GM19452 (cell line): ENCODE results near the gene CDKN2AIP.
"Not testable (repeated sequence)": the region's sequence is repeated elsewhere in the genome, so short reads cannot be mapped to it uniquely, and the experiment has no call there.

Experiments
- ATAC-seq: cut with Tn5 transposase; IDR thresholded peaks from one replicate; pipeline ENCODE4 v1.9.1; 2021; ENCODE audit not compliant: unreplicated experiment

Gene CDKN2AIP

DNA sequence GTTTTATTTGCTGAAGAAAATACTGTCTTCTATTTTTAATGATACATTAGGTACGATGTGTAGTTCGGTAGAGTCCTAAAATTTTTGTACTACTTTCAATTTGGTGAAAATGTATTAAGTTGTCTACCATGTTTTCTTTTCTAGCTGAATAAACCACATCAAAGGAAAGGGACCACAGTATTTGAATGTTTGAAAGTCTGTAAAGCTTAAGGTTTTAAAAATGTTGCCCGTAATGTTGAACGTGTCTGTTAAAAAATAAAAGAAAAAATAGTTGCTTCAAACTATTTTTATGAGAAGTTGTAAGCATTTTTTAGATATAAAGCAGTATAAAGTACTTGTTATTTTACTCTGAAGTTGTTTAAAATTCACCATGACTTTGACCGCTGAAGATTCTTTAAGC lies 3.2 kb downstream of the CDKN2AIP start:
- no peak for ATAC-seq

DNA sequence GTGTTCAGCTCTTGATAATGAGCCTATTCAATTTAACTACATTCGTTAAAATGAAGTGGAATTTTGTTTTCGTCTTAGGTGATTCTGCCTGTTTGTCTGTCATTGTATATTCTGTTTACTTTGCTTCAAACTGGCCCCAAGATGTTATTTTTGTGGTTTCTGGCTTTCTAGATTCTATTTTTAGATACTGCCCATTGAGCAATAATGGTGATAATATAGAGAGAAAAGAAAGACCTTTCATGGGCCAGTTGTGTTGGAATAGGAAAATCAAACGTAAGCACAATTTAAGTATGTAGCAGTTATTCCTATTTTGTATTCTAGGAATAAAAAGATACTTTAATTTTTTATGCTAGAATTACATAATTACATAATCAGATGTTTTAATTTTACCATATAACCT lies 4.0 kb downstream of the CDKN2AIP start:
- no peak for ATAC-seq

DNA sequence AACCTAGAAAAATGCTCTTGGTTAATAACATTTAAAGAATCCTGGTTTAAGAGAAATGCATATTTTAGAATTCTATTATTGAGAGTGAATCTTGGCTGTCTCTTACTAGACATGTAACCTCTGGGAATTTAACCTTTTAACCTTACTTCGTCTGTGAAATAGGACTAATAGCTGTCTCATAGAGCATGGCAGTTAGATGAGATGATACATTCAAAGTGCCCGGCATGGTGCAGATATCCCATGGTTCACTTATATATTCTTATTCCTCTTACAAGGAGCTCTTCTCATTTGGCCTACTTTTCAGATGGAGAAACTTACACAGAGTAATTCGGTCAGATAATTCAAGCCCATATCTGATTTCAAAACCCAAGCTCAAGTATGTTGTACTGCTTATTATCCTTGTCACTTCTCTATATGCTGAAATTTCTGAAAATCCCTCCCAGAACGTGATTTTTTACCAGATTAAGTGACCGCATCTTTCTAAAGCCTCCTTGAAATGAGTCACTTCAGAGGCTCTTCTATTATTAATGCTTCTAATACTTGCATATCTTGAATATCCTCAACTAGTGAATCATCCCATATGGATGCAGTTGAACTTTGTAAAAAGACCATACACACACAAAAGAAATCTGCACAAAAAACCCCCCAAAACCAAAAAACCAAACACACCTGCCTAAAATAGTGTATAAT lies 4.9 kb downstream of the CDKN2AIP start:
- ATAC-seq = no peak

DNA sequence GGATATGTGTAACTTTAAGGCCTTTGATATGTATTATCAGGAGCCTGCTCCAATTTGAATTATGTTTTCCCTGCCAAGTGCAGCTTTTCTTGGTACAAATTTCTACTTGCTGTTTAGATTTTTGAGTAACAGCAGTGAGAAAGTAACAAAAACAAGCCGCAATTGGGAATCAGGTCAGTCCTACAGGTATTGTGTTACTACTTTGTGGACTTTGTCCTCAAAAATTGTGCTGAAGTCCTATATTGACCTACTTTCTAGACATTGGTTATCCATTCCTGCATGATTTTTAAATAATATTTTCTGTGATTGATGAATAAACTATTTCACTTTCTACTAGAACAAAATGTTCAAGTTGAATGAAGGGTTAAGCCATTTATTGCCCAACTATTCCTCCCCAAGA lies 5.7 kb downstream of the CDKN2AIP start:
- no peak for ATAC-seq

DNA sequence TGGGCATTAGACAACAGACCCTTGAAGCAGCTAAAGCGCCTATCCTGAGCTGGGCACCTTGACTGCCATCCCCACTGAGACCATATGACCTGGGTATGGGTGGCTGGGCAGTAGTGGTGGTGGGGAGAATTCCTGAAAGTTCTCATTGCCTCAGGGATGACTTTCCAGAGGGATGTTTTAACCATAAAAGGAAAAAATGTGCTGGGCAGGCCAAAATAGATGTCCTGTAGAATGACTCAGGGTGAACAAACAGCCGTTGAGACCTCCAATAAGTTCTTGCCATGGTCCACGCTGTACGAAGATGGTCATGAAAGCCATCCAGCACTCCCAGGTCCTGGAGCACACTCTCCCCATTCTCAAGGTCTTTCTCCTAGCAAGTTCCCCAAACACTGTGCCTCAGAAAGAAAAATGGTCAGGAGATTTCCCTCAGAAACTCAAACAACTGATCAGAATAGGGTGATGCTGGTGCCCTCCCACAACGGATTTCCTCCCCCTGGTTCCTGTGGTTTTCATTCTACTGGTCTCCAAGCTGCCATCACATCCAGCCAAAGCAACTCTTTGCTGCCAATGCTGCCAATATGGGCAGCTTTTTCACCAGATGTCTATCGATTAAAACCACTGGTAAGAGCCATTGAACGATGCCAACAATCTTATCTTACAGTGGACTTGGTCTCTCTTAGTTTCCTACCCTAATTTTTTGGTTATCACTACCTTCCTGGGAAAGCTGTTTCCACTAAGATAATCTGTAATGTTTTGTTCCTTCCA lies 11.2 kb downstream of the CDKN2AIP start:
- no peak for ATAC-seq

DNA sequence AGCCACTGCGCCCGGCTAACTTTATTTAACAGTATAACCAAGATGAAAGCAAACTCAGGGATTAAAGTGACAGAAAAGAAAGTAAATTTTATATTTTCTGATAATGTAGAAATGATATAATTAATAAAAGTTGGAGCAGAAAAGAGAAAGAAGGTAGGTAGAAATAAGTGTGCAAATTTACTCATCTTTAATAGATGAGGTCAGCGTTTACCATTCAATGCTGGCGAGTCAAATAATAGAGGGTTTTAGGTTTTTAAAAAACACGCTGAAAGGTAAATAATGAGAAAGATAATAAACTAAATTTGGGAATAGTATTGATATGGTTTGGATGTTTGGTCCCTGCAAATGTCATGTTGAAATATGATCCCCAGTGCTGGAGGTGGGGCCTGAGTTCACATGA lies 13.6 kb downstream of the CDKN2AIP start:
- ATAC-seq = no peak

DNA sequence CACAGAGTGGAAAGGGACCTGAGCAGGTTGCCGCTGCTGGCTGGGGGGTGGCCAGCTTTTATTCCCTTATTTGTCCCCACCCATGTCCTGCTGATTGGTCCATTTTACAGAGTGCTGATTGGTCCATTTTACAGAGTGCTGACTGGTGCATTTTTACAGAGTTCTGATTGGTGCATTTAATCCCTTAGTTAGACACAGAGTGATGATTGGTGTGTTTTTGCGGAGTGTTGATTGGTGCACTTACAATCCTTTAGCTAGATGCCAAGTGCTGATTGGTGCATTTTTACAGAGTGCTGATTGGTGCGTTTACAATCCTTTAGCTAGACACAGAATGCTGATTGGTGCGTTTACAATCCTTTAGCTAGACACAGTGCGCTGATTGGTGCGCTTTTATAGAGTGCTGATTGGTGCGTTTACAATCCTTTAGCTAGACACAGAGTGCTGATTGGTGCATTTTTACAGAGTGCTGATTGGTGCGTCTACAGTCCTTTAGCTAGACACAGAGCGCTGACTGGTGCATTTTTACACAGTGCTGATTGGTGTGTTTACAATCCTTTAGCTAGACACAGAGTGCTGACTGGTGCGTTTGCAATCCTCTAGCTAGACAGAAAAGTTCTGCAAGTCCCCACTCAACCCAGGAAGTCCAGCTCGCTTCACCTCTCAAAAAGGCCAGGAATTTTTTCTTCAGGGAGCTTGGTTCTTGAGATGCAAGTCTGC lies 19.6 kb downstream of the CDKN2AIP start:
- not testable (repeated sequence) for ATAC-seq

DNA sequence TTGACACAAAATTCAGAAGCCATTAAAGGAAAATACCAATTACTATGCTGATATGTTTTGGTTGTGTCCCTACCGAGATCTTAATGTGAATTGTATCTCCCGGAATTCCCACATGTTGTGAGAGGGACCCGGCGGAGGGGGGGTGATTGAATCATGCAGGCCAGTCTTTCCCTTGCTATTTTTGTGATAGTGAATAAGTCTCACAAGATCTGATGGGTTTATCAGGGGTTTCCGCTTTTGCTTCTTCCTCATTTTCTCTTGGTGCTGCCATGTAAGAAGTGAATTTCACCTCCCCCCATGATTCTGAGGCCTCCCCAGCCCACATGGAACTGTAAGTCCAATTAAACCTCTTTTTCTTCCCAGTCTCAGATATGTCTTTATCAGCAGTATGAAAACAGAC lies 21.4 kb downstream of the CDKN2AIP start:
- ATAC-seq = not testable (repeated sequence)

DNA sequence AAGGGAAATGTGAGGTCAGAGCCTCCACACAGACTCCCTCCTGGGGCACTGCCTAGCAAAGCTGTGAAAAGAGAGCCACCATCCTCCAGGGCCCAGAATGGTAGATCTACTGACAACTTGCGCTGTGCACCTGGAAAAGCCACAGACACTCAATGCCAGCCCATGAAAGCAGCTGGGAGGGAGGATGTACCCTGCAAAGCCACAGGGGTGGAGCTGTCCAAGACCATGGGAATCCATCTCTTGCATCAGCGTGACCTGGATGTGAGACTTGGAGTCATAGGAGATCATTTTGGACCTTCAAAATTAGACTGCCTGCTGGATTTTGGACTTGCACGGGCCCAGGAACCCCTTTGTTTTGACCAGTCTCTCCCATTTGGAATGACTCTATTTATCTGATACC lies 22.8 kb downstream of the CDKN2AIP start:
- ATAC-seq = no peak

DNA sequence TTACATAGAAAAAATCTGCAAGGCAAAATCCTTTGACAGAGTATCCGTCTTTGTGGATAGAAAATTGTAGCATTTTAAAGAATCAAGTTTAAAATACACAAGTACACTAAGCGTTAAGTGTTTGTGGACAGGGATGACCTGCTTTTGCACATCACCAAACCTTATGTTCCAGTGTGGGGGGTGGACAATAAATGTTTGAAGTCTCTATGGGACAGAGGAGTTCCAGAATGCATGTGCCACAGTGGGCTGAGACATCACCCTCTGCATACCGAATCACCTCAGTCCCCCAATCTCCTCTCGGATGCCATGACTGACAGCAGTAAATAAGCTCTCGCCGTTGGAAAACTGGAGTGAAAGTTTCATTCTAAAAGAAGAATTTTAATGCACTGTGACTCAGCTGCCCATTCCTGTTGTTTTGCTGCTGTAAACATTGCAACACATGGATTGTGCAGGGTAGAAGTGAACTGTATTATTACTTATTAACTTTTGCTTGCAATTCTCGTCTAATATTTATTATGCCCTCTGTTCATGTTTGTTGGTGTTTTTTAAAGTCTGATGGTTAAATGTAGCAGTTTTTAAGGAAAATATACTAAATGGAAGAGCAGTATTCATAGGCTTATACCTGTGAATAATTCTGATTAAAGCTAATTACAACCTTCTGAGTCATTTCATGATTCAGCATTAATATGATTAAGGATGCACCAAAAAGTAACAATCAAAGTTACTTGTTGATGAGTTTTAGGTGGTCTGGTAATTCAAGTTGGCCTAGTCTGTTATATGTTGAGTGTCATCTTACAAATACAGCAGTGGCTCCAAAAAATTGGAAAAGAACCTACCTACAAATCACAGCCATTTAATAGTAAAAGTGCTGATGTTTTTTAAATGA lies 24.0 kb downstream of the CDKN2AIP start:
- ATAC-seq = no peak

DNA sequence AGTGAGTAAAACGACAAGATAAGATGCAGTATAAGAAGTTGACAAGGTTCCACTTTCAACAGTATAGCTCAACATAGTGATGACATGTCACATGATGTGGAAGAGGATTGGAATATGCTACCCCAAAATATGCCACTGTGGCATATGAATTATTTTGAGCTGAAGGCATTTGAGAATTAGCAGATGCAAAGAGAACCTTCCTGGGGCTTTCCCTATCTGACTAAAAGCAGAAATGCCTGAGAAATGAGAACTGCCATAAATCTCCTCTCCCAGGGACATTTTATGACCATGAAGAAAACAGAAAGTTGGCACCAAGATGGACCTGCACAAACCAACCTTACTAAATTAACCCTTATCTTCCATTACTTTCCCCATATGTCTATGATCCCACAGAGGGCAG lies 24.8 kb downstream of the CDKN2AIP start:
- no peak for ATAC-seq

DNA sequence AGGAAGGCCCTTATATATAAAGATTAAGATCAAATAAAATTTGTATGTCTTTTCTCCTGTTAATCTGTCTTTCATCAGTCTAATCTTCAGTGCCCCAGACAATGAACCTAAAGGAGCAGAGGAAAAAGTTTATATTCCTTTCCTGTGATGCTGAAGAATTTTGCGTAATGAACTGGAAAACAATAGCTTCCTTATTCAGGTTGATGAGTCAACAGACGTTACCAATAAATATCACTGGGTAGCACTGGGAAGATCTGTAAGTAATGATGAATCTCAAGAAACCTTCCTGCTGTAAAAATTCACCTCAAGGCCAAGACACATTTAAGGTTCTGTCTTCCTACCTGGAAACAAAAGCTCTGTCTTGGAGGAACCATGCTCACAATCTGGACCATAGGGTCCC lies 25.5 kb downstream of the CDKN2AIP start:
- ATAC-seq = no peak

DNA sequence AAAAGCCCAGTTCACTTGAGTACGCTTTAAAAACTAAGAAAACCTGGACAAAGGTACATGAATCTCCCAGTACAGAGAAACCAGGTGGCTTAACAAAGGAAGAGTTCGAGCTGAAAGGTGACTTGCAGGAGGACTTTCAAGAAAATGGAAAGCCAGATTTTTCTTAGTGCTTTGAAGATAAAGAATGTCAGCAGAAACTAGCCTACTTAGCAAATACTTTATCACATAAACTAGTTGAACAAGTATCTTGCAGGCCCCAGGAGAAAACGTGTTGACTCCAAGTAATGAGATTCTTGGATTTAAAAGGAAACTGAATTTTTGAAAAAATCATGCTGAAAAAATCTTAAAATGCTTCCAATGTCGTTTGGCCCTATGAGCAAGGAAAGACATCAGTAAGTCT lies 26.4 kb downstream of the CDKN2AIP start:
- no peak for ATAC-seq

DNA sequence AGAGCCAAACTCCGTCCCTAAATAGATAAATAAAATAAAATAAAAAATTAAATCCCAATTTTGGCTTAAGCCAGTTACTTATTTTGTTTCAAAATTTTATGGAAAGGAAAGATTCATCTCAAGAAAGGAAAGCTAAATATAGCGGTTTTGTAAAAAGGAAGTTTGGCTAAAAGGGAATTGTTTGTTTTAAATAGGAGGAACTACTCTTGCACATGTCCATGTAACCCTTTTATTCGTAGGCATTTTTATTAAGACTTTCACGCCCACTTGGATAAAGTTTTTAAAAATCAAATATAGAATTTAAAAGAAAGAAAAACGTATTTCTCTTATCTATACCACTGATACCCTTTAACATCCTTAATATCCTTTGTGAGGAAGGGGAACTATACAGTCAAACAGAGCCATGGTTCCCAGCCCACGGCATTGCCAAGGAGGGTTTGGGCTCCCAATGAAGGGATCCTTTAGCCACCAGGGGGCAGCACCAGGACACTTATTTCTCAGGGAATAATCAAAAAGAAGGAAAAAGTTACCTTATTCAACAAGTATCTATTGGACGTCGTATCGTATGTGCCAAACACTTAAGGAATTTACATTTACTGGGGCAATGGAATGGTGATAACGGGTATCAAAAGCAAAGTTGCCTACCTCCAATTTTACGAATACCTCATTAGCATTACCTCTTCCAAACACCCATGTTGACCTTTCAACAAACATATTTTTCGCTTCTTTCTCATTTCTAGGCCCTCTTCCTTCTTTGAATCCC lies 27.7 kb downstream of the CDKN2AIP start:
- peak; percentile 77 for ATAC-seq

DNA sequence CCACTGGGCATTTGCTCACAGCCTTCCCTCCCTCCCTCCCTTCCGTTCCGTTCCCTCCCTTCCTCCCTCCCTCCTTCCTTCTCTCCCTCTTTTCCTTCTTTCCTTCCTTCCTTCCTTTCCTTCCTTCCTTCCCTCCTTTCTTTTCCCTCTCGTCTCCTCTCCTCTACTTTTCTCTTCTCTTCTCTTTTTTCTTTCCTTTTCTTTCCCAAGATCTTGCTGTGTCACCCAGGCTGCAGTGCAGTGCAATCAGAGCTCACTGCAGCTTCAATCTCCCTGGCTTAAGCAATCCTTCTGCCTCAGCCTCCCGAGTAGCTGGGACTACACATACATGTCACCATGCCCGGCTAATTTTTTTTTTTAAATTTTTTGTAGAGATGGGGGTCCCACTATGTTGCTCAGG lies 33.7 kb downstream of the CDKN2AIP start:
- no peak for ATAC-seq

DNA sequence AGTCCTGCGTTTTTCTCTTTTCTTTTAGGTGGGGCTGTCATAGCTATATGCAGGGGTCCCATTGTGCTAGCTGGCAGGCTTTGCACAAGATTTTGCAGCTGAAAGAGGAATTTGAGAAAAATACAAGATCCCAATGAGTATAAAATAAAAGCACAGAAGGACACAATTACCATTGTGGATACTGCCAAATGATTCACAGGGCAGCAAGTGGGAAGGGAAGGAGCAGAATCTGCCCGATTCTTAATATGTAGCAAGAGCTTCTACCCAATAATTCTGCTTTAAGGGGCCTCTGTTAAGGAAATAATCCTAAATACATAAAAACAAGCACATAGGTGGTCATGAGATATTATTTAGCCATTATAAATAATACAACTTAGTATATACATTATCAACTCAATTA lies 34.5 kb downstream of the CDKN2AIP start:
- no peak for ATAC-seq

DNA sequence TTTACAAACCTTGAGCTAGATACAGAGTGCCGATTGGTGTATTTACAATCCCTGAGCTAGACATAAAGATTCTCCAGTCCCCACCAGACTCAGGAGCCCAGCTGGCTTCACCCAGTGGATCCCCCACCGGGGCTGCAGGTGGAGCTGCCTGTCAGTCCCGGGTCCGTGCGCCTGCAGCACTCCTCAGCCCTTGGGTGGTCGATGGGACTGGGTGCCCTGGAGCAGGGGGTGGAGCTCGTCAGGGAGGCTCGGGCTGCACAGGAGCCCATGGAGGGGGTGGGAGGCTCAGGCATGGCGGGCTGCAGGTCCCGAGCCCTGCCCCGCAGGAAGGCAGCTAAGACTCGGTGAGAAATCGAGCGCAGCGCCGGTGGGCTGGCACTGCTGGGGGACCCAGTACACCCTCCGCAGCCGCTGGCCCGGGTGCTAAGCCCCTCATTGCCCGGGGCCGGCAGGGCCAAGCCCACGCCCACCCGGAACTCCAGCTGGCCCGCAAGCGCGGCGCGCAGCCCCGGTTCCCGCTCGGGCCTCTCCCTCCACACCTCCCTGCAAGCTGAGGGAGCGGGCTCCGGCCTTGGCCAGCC lies 38.2 kb downstream of the CDKN2AIP start:
- ATAC-seq = not testable (repeated sequence)

DNA sequence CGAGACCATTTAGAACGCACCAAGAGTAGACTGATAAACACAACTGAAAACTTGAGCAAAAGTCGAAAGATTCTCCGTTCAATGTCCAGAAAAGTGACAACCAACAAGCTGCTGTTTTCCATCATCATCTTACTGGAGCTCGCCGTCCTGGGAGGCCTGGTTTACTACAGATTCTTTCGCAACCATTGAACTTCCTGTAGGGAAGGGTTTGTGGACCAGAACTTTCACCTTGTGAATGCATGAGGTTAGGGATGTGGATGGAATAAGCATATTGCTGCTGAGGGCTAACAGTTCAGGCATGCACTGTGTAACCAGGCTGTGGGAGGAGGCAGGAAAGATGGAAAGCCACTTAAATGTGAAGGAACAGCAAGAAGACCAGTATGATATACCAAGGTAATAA lies 39.6 kb downstream of the CDKN2AIP start:
- ATAC-seq = no peak

DNA sequence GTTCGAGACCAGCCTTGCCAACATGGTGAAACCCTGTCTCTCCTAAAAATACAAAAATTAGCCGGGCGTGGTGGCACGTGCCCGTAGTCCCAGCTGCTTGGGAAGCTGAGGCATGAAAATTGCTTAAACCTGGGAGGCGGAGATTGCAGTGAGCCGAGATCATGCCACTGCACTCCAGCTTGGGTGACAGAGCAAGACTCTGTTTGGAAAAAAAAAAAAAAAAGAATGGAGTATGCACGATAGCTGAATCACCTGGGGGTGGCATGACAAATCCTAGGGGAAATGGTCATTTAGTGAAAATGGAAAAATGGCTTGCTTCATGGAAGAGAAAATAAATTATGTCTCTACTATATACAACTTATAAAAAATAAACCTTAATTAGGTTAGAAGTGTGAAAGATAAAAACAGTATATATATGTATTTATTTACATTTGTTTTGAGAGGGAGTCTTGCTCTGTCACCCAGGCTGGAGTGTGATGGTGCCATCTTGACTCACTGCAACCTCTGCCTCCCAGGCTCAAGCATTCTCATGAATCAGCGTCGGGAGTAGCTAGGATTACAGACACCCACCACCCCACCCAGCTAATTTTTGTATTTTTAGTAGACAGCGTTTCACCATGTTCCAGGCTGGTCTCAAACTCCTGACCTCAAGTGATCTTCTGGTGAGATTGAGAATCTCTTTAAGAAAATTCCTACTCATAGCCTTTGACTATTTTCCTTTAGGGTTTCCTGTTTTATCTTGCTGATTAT lies 41.1 kb downstream of the CDKN2AIP start:
- no peak for ATAC-seq
